IPS-18c (cell line): ENCODE data around the gene FASTKD2.

Experiments used
- H3K4me3 ChIP-seq: 2 replicates; pipeline ENCODE4 v1.7.0; 2013; ENCODE audit warnings: low read depth, mild to moderate bottlenecking, low read length, moderate library complexity; ENCODE audit not compliant: insufficient read depth
- H3K9me3 ChIP-seq: one replicate; pipeline ENCODE4 v1.6.1; 2013; ENCODE audit warnings: mild to moderate bottlenecking, low read length, moderate library complexity; ENCODE audit not compliant: control insufficient read depth, insufficient read depth

Gene FASTKD2

DNA sequence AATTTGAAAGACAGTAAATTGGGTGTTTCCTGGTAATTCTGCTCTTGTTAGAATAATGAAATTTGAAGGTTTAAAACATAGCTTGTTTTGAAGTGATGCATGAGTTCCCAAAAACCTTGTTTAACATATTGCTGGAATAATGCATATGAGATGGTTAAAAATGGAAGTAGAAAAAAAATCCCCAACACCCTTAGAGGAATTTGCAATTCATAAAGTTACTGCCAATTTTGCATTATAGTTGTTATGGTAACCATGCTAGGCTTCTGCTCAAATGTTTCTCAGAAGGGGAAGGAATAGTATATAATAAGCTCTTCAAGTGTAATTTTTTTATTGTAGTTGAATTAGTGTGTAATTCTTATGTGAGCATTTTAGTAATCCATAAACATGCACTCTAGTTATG, 49.1 kb downstream of the FASTKD2 start:
- H3K4me3 ChIP-seq = no peak overlapping the region
- H3K9me3 ChIP-seq = no peaks in the 10 kb centered on the region

DNA sequence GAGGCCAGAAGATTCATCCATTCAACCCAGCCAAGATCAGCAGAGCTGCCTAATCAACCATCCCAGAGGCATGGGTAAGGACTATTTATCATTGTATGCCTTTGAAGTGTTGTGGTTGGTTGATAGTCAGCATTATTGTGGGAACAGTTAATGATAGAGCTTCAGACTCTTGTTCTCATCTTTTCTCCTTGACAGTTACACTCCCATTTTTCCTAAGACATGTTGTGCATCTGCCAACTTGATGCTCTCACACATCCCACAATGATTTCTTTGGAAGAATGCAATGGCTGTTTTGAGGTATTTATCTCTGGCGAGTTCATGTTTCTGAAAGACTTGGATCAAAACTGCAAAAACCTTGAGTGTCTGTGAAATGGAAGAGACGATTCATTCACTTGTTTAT, 55.4 kb downstream of the FASTKD2 start:
- H3K9me3 ChIP-seq = no peaks in the 10 kb centered on the region
- H3K4me3 ChIP-seq = no peak overlapping the region

DNA sequence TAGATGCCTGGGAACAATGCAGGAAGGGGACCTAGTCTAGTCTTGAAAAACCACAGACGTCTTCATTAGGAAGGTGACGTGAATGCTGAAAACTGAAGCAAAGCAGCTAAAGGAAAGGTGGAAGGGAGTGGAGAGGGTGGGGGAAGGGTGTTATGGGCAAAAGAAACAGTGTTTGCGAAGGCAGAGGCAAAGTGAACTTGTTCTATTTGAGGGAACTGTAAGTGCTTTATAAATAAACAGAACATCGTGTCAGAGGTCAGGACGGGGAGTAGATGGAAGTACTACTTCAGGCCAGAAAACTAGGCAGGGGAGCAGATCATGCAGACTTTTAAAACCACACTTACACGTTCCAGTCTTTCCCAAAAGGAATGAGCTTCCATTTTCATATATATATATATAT, 57.8 kb downstream of the FASTKD2 start:
- no peaks in the 10 kb centered on the region for H3K9me3 ChIP-seq
- no peak overlapping the region for H3K4me3 ChIP-seq

DNA sequence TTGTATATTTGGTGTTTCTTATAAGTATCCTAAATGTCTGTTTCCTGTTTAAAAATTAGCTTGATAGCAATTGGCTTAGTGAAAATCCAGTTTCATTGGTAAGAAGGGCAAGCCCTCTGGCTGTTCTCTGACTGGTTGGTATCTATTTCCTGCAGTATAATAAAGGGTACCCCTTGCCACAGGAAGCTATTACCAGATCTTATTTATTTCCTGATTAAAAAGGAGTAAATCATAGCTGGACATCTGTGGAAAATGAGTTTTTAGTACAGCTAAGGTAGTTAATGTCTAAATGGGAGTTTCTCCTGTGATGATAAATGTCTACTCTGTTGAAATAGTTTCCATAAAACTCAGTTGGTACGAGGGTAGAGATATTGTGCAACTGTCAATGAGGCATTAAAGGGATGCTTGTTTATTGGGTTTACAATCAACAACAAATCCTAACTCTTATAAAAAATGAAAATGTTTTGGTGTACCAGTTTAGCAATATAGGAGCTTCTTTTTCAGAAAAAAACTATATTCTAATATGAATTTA, 58.7 kb downstream of the FASTKD2 start:
- Histone ChIP-seq H3K4me3 (no peak overlapping the region), H3K9me3 (no peaks in the 10 kb centered on the region)

DNA sequence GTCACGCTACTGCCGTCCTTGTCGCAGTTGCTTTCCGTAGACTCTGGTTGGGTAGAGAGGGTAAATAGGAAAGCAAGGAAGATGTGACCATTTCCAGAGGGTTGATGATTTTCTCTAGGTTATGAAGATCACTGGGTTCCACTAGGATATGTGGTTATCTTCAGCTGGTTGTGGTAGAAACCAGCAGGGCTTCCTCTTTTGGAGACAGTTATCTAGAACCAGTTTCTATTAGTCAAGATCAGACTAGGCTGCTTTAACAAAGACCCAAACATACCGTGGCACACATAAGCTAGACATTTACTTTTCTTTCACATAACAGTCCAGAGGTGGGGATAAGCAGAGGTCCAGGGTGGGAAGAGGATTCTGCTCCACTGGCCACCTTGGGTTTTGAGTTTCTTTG, 59.6 kb downstream of the FASTKD2 start:
- H3K9me3 ChIP-seq = no peaks in the 10 kb centered on the region
- no peak overlapping the region for H3K4me3 ChIP-seq

DNA sequence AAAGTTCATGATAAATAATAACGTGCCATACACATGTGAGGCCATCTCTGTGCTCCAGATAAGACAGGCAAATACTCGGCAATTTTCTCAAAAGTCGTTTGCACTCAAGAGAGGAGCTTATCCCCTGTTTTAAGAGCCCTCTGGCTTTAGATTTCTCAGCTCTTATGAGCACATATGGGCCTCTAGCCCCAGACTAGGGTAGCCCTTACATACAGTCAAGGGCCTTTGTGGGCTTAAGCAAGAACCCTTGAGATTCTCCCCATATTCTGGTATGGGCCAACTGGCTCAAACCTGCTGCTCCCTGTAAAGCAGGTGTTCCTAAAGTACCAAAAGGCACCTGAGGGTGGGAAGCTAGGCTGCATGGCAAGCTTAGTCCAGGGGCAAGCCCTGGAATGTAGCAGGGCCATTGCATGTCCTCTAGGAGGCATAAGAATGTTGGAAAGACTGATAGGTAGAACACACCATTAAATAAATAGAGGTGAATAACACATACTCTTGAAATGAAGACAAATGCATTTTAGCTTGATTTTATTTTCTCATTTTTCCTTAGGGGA, 66.1 kb downstream of the FASTKD2 start:
- no peak overlapping the region for H3K4me3 ChIP-seq

DNA sequence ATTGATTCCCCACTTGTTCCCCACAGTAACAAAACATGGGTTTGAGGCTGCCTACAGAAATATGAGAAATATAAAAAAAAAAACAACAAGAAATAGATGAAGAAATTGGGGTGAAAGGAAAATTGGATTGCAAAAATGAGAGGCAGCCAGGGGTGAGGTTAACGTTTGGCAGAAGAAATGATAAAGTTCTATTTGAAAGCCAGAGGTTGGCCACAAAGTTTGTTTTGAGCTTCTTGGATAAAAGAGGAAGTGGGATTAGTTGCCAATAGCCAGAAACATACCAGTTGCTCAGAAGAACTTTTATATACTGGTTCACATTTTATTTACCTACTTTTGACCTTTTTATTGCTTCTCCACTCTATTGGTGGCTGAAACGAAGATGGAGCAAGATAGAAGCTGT, 67.5 kb downstream of the FASTKD2 start:
- Histone ChIP-seq H3K9me3 (peaks cover 2% of the 10 kb centered on the region), H3K4me3 (no peak overlapping the region)

More for the DNA sequence above, 66.1 kb downstream of the FASTKD2 start:
- peaks cover 2% of the 10 kb centered on the region for H3K9me3 ChIP-seq

DNA sequence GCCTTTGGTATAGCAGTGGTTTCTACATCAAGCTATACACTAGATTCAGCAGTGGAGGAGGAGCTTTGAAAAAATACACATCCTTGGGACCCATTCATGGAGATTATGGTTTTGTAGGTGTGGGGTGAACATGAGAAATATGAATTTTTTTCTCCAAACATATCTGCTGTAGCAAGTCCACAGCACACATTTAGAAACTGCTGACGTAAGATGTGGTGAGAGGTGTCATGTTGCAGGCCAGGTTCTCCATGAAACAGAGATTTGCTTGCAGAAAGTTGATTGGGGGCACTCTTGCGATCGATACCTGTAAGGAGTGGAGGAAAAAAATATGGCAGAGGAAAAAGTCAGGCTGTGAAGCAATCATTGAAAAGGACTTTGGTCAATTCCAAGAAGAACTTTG, 67.9 kb downstream of the FASTKD2 start:
- Histone ChIP-seq H3K4me3 (no peak overlapping the region), H3K9me3 (peaks cover 2% of the 10 kb centered on the region)

DNA sequence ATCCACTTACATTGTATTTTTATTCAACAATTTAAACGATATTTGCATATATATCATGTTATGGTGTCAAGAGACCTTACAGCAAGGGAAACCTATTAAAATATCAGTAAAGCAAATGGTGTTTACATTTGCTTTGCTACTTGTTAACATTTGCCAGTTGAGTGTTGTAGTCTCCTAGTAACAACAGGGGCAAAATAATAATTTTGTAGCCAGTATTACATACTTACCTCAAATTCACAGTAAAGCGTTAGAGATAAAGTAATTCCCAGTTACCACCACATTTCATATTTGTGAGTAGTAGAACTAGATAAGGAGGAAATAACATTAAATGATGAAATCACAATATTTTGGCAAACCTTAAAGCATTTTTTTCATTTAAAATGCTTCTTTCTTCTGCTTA, 71.3 kb downstream of the FASTKD2 start:
- no peak overlapping the region for H3K4me3 ChIP-seq
- H3K9me3 ChIP-seq = peaks cover 2% of the 10 kb centered on the region

DNA sequence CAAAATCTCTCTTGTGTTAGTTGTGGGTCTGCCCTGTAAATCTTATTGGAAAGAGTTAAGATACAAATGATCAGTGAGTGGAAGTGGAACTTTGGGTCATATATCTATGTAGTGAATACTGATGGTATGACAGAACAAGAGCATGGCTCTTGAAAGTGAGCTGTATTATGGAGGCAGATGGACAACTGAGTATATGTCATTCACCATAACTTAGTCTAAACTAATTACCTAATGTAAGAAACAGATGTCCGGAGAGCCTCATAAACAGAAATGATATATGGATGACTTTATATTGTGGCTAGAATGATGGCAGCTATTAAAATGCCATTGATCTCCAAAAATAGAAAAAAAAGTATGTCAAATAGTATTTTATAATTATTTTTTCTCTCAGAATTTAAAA, 72.4 kb downstream of the FASTKD2 start:
- H3K4me3 ChIP-seq = no peak overlapping the region
- H3K9me3 ChIP-seq = peaks cover 2% of the 10 kb centered on the region

DNA sequence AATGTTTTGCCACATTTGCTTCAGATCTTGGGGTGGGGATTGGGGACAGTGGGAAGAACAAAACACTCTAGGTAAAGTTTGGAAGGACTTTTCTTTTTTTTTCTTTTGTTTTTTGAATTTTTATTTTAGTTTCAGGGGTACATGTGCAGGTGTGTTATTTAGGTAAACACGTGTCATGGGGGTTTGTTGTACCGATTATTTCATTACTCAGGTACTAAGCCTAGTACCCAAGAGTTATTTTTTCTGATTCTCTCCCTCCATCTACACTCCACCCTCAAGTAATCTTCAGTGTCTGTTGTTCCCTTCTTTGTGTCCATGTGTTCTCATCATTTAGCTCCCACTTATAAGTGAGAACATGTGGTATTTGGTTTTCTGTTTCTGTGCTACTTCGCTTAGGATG, 73.3 kb downstream of the FASTKD2 start:
- H3K4me3 ChIP-seq = no peak overlapping the region
- H3K9me3 ChIP-seq = peaks cover 2% of the 10 kb centered on the region

DNA sequence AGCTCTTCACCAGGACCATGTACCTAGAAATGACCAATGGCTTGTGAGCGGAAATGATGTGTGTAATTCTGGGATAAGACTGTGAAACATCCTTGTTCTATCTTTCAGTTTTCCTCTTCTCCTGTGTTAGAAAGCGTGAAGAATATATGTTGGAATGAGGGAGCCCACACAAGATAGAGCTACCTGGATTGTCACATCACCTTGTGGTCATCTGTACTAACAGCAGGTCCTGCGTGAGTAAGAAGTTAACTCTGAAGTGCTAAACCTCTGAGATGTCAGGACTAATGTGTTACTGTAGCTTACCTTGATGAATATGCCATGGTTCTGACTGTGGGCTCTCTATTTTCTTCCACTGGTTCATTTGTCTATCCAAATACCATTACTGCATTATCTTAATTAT, 75.6 kb downstream of the FASTKD2 start:
- Histone ChIP-seq H3K9me3 (no peaks in the 10 kb centered on the region), H3K4me3 (no peak overlapping the region)
